Stimulated activated memory B cell treated with anti-CD40 and anti-IgM and Interleukin-4, amounts not matched to agents 10 μg/mL and 1 μg/mL and 100 μg/mL, for 72 hours (primary cell): ENCODE results near the gene MCRIP1.

ENCODE experiments used
- ATAC-seq: fragments of 150-1000 bp; cut with Tn5 transposase; 2 replicates; pipeline ENCODE4 v1.10.0; 2021
- H3K27ac Mint-ChIP-seq: one replicate; pipeline ENCODE4 v1.8.0; 2022; ENCODE audit warnings: mild to moderate bottlenecking, mixed read lengths
- H3K27me3 Mint-ChIP-seq: one replicate; pipeline ENCODE4 v1.8.0; 2022; ENCODE audit warnings: mixed read lengths
- H3K36me3 Mint-ChIP-seq: one replicate; pipeline ENCODE4 v1.8.0; 2022; ENCODE audit warnings: mixed read lengths
- H3K4me1 Mint-ChIP-seq: one replicate; pipeline ENCODE4 v1.8.0; 2022; ENCODE audit warnings: mixed read lengths
- H3K4me3 Mint-ChIP-seq: one replicate; pipeline ENCODE4 v1.8.0; 2022; ENCODE audit warnings: mild to moderate bottlenecking, moderate library complexity, mixed read lengths
- H3K9me3 Mint-ChIP-seq: one replicate; pipeline ENCODE4 v1.8.0; 2022; ENCODE audit warnings: mixed read lengths

MCRIP1 gene

GRCh38 chr17:81792675-81793615 is 40.1 kb downstream of the MCRIP1 start:
- ATAC-seq: no peak
- no peak overlapping the region for H3K4me3 Mint-ChIP-seq
- no peak overlapping the region for H3K27ac Mint-ChIP-seq
- no peaks in the 10 kb centered on the region for H3K4me1 Mint-ChIP-seq
- no peaks in the 10 kb centered on the region for H3K9me3 Mint-ChIP-seq
- H3K27me3 Mint-ChIP-seq: no peaks in the 10 kb centered on the region
- H3K36me3 Mint-ChIP-seq: no peaks in the 10 kb centered on the region
